Endodermal cell (in vitro differentiated cells): Measurements from ENCODE around the gene ABHD15. TPM values are rescaled to one million over a fixed set of nuclear protein-coding genes. Genes with fewer than 3 reads are reported as not detected.

ENCODE experiments used
- DNase-seq: peaks from one replicate; pipeline ENCODE4 v3.0.0-alpha.2; 2017
- H3K27ac ChIP-seq: 2 replicates; pipeline ENCODE4 v1.5.1; 2013; ENCODE audit warnings: mild to moderate bottlenecking, low read depth, low read length, moderate library complexity
- H3K27me3 ChIP-seq: 2 replicates; pipeline ENCODE4 v1.6.1; 2013; ENCODE audit warnings: mild to moderate bottlenecking, low read length, moderate library complexity; ENCODE audit not compliant: insufficient read depth, control insufficient read depth, poor library complexity, severe bottlenecking
- H3K36me3 ChIP-seq: 2 replicates; pipeline ENCODE4 v1.7.0; 2013; ENCODE audit warnings: mild to moderate bottlenecking, low read length, moderate library complexity; ENCODE audit not compliant: control insufficient read depth, insufficient read depth
- H3K4me1 ChIP-seq: one replicate; pipeline ENCODE4 v1.7.0; 2013; ENCODE audit warnings: low read length; ENCODE audit not compliant: control insufficient read depth, insufficient read depth
- H3K4me3 ChIP-seq: 2 replicates; pipeline ENCODE4 v1.5.1; 2013; ENCODE audit warnings: mild to moderate bottlenecking, low read length, moderate library complexity
- H3K9ac ChIP-seq: 2 replicates; pipeline ENCODE4 v1.6.1; 2013; ENCODE audit warnings: mild to moderate bottlenecking, low read length, moderate library complexity; ENCODE audit not compliant: poor library complexity, severe bottlenecking; ENCODE audit errors: extremely low read depth
- H3K9me3 ChIP-seq: 2 replicates; pipeline ENCODE4 v1.6.1; 2013; ENCODE audit warnings: mild to moderate bottlenecking, low read length, moderate library complexity; ENCODE audit not compliant: control insufficient read depth
- H3K27ac Mint-ChIP-seq: 2 replicates; pipeline ENCODE4 v1.8.0; 2020; ENCODE audit warnings: mixed read lengths
- H3K27me3 Mint-ChIP-seq: 2 replicates; pipeline ENCODE4 v1.8.0; 2021; ENCODE audit warnings: mild to moderate bottlenecking, mixed read lengths; ENCODE audit not compliant: insufficient read depth
- H3K36me3 Mint-ChIP-seq: 2 replicates; pipeline ENCODE4 v1.8.0; 2020; ENCODE audit warnings: low read depth, mixed read lengths
- H3K4me1 Mint-ChIP-seq: 2 replicates; pipeline ENCODE4 v1.8.0; 2020; ENCODE audit warnings: mixed read lengths
- H3K4me3 Mint-ChIP-seq: 2 replicates; pipeline ENCODE4 v1.8.0; 2020; ENCODE audit warnings: mild to moderate bottlenecking, moderate library complexity, mixed read lengths
- H3K9me3 Mint-ChIP-seq: 2 replicates; pipeline ENCODE4 v1.8.0; 2020; ENCODE audit warnings: mild to moderate bottlenecking, mixed read lengths
- CTCF ChIP-seq: fragments of 200-600 bp; sonication (generic); conservative IDR thresholded peaks from 2 replicates; pipeline ENCODE4 v1.5.0; 2021; ENCODE audit warnings: antibody characterized with exemption, mild to moderate bottlenecking
- WGBS, 2 experiments: methylation state at CpG; one replicate each; pipeline versions ENCODE4 v1.1.5 to v1.1.7; 2013; ENCODE audit warnings: missing lambda C conversion rate in 2 of 2, mixed read lengths in 1 of 2; ENCODE audit not compliant: insufficient coverage in 1 of 2, insufficient read length in 1 of 2; 5-methylcytosine and 5-hydroxymethylcytosine counted together
- total RNA-seq, 2 donors: library from RNA; stranded (reverse); fragmentation: NEBNext Ultra II Directional in 1 of 2; extraction: Animal tissue kit (Norgen Biotek cat#: 25700) in 1 of 2; gene quantifications; 2 replicates in 1 of 2; 3 replicates in 1 of 2; pipeline ENCODE4 v1.2.1, GENCODE V29; 2021

ABHD15 gene
- total RNA-seq, 2 donors from 2014 or later: 1.4 to 2.1 TPM

- H3K36me3 Mint-ChIP-seq: peaks cover 66% of the 10 kb centered on the region
- WGBS, 2 experiments: 92 to 94% methylated on average over 3 of the region's 3 CpGs
- H3K27me3 ChIP-seq: no peaks in the 10 kb centered on the region
Observed at GRCh38 chr17:29526322-29526721, 40.5 kb downstream of the ABHD15 start.

GRCh38 chr17:29524692-29525091 is 42.1 kb downstream of the ABHD15 start:
- WGBS, 2 experiments: 97 to 100% methylated on average over 1 to 3 of the region's 3 CpGs
- no peak overlapping the region for H3K4me3 Mint-ChIP-seq
- no peak overlapping the region for H3K27ac Mint-ChIP-seq
- no peak for TF ChIP-seq CTCF
- H3K27me3 ChIP-seq: no peaks in the 10 kb centered on the region
- H3K9ac ChIP-seq: no peak overlapping the region
- peaks cover 66% of the 10 kb centered on the region for H3K36me3 Mint-ChIP-seq
- no peak overlapping the region for H3K27ac ChIP-seq
- H3K4me1 ChIP-seq: no peaks in the 10 kb centered on the region
- H3K9me3 Mint-ChIP-seq: no peaks in the 10 kb centered on the region
- DNase-seq: no peak
- H3K9me3 ChIP-seq: no peaks in the 10 kb centered on the region
- H3K4me3 ChIP-seq: no peak overlapping the region
- H3K36me3 ChIP-seq: peaks cover 88% of the 10 kb centered on the region
- no peaks in the 10 kb centered on the region for H3K27me3 Mint-ChIP-seq
- no peaks in the 10 kb centered on the region for H3K4me1 Mint-ChIP-seq

More at GRCh38 chr17:29526322-29526721, 40.5 kb downstream of the ABHD15 start:
- H3K9ac ChIP-seq: no peak overlapping the region
- Mint-ChIP-seq H3K4me1 (no peaks in the 10 kb centered on the region), H3K27me3 (no peaks in the 10 kb centered on the region), H3K4me3 (no peak overlapping the region), H3K9me3 (peaks cover 6% of the 10 kb centered on the region), H3K27ac (no peak overlapping the region)
- no peak overlapping the region for H3K4me3 ChIP-seq
- no peak for DNase-seq
- H3K4me1 ChIP-seq: no peaks in the 10 kb centered on the region
- peaks cover 9% of the 10 kb centered on the region for H3K9me3 ChIP-seq
- H3K27ac ChIP-seq: no peak overlapping the region
- peaks cover 85% of the 10 kb centered on the region for H3K36me3 ChIP-seq
- TF ChIP-seq CTCF: no peak

- Histone ChIP-seq H3K27ac (no peak overlapping the region), H3K4me1 (no peaks in the 10 kb centered on the region), H3K9me3 (no peaks in the 10 kb centered on the region), H3K27me3 (no peaks in the 10 kb centered on the region), H3K9ac (no peak overlapping the region), H3K4me3 (no peak overlapping the region), H3K36me3 (peaks cover 85% of the 10 kb centered on the region)
- 100% methylated on average over 1 of the region's 1 CpG; no CpG with 5 or more reads in 1 of the 2 experiments for WGBS, 2 experiments
- H3K27ac Mint-ChIP-seq: no peak overlapping the region
- peaks cover 62% of the 10 kb centered on the region for H3K36me3 Mint-ChIP-seq
- no peaks in the 10 kb centered on the region for H3K4me1 Mint-ChIP-seq
- H3K4me3 Mint-ChIP-seq: no peak overlapping the region
- no peak for TF ChIP-seq CTCF
- H3K9me3 Mint-ChIP-seq: no peaks in the 10 kb centered on the region
- no peak for DNase-seq
- H3K27me3 Mint-ChIP-seq: no peaks in the 10 kb centered on the region
Observed at GRCh38 chr17:29518359-29518758, 48.5 kb downstream of the ABHD15 start.
